HG02840 (cell line): ENCODE data around the gene SEPTIN6.

Experiments
- ATAC-seq: cut with Tn5 transposase; IDR thresholded peaks from one replicate; pipeline ENCODE4 v1.9.1; 2021; ENCODE audit warnings: mild to moderate bottlenecking, moderate library complexity, moderate number of reproducible peaks; ENCODE audit not compliant: unreplicated experiment, low FRiP score

The SEPTIN6 gene

GRCh38 chrX:119659522-119659921, 33.4 kb downstream of the SEPTIN6 start:
- no peak for ATAC-seq

GRCh38 chrX:119655125-119655524, 37.8 kb downstream of the SEPTIN6 start:
- no peak for ATAC-seq

- no peak for ATAC-seq
These were observed 38.8 kb downstream of the SEPTIN6 start for GRCh38 chrX:119654112-119654531.

- ATAC-seq, result no peak
These were observed 44.6 kb downstream of the SEPTIN6 start for GRCh38 chrX:119648421-119648775.

GRCh38 chrX:119647552-119648420, 45.2 kb downstream of the SEPTIN6 start:
- ATAC-seq, result peak; percentile 95

- no peak for ATAC-seq
These were observed 45.9 kb downstream of the SEPTIN6 start for GRCh38 chrX:119647089-119647488.

- no peak for ATAC-seq
These were observed 46.5 kb downstream of the SEPTIN6 start for GRCh38 chrX:119646515-119646914.

- no peak for ATAC-seq
These were observed 49.3 kb downstream of the SEPTIN6 start for GRCh38 chrX:119643696-119644095.
